Hepatocyte (in vitro differentiated cells): ENCODE data around the gene CETP.

Experiments used
- EZH2 ChIP-seq: fragments of 200-600 bp; sonication (generic); IDR thresholded peaks from 2 replicates; pipeline ENCODE4 v1.6.1; 2016; ENCODE audit warnings: antibody characterized with exemption, mild to moderate bottlenecking, borderline replicate concordance
- EZH2phosphoT487 ChIP-seq: fragments of 200-600 bp; sonication (generic); IDR thresholded peaks from one replicate; pipeline ENCODE4 v1.6.1; 2018; ENCODE audit warnings: antibody characterized with exemption, mild to moderate bottlenecking, low read depth, moderate library complexity; ENCODE audit not compliant: unreplicated experiment, severe bottlenecking
- TF ChIP-seq, protein P1 (sequence below): fragments of 200-600 bp; sonication (generic); IDR thresholded peaks from 2 replicates; pipeline ENCODE4 v1.5.1; 2016; ENCODE audit warnings: antibody characterized with exemption, mild to moderate bottlenecking; ENCODE audit not compliant: poor library complexity

DNA sequence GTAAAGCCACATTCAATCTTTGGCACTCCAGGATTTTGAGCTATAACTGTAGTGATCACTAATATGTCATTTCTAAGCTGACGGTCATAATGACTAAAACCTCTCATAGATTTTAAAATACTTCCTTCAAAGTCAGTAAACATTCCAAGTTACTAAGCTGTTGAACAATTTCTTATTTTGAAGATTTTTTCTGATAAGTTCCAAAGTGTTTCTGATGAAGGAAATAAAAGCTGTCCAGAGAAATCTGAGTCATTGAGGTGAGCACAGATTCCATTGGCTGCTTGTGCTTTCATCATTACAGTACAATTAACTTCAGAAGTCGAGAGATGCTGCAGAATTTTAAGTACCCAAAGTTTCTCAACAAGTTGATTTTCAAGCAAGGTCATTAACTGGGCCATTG, 51.5 kb downstream of the CETP start:
- TF ChIP-seq, protein P1, sequence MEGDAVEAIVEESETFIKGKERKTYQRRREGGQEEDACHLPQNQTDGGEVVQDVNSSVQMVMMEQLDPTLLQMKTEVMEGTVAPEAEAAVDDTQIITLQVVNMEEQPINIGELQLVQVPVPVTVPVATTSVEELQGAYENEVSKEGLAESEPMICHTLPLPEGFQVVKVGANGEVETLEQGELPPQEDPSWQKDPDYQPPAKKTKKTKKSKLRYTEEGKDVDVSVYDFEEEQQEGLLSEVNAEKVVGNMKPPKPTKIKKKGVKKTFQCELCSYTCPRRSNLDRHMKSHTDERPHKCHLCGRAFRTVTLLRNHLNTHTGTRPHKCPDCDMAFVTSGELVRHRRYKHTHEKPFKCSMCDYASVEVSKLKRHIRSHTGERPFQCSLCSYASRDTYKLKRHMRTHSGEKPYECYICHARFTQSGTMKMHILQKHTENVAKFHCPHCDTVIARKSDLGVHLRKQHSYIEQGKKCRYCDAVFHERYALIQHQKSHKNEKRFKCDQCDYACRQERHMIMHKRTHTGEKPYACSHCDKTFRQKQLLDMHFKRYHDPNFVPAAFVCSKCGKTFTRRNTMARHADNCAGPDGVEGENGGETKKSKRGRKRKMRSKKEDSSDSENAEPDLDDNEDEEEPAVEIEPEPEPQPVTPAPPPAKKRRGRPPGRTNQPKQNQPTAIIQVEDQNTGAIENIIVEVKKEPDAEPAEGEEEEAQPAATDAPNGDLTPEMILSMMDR, result no peak
- TF ChIP-seq EZH2phosphoT487 (no peak), EZH2 (no peak)
